GM13976 (cell line): Measurements from ENCODE around the gene CAPN13.

ENCODE experiments used
- DNase-seq: peaks from one replicate; pipeline ENCODE4 v3.0.0; 2012; ENCODE audit warnings: low spot score
- in situ Hi-C: fragments of 300-500 bp; cut with MboI; formaldehyde crosslinking; loops from one replicate; pipeline ENCODE4 v1.12.0; 2022; ENCODE audit warnings: low sequenced_read_pairs, mixed read lengths, inconsistent platforms; ENCODE audit not compliant: unreplicated experiment
- TF ChIP-seq, protein P1 (sequence below): IDR thresholded peaks from 2 replicates; pipeline ENCODE4 v1.5.1; 2012; ENCODE audit warnings: borderline replicate concordance, mild to moderate bottlenecking; ENCODE audit not compliant: insufficient read depth; ENCODE audit errors: extremely low read depth, missing control alignments, control extremely low read depth

CAPN13 gene

GRCh38 chr2:30823452-30823851, 16.2 kb upstream of the CAPN13 start:
- in situ Hi-C loops: no loop called here
- TF ChIP-seq, protein P1, sequence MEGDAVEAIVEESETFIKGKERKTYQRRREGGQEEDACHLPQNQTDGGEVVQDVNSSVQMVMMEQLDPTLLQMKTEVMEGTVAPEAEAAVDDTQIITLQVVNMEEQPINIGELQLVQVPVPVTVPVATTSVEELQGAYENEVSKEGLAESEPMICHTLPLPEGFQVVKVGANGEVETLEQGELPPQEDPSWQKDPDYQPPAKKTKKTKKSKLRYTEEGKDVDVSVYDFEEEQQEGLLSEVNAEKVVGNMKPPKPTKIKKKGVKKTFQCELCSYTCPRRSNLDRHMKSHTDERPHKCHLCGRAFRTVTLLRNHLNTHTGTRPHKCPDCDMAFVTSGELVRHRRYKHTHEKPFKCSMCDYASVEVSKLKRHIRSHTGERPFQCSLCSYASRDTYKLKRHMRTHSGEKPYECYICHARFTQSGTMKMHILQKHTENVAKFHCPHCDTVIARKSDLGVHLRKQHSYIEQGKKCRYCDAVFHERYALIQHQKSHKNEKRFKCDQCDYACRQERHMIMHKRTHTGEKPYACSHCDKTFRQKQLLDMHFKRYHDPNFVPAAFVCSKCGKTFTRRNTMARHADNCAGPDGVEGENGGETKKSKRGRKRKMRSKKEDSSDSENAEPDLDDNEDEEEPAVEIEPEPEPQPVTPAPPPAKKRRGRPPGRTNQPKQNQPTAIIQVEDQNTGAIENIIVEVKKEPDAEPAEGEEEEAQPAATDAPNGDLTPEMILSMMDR: no peak
- DNase-seq: no peak

DNA sequence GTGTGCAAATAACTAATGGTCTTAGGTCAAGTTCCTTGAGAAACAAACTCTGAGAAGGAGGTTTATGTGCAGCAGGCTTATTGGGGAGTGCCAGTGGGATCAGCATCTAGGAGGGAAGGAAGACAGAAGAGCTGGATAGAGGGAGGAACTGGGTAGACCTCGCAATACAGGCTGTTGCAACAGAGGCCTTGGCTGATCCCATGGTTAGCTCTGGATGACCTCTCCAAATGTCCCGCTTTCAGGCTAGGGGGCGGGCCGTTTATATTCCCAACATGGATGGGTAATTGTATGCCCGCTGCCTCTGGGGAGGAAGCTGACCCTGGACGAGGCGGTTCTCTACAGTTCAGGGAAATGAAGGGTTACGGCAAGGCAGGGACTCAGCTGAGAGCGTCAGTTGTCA, 14.7 kb upstream of the CAPN13 start:
- TF ChIP-seq, protein P1: no peak
- in situ Hi-C loops: no loop called here
- no peak for DNase-seq

- in situ Hi-C loops: no loop called here
- DNase-seq: no peak
- TF ChIP-seq, protein P1: no peak
Observed at GRCh38 chr2:30820381-30821055, 13.3 kb upstream of the CAPN13 start.

GRCh38 chr2:30809938-30810337, 2.7 kb upstream of the CAPN13 start:
- TF ChIP-seq, protein P1: no peak
- DNase-seq: no peak
- in situ Hi-C loops: no loop called here

DNA sequence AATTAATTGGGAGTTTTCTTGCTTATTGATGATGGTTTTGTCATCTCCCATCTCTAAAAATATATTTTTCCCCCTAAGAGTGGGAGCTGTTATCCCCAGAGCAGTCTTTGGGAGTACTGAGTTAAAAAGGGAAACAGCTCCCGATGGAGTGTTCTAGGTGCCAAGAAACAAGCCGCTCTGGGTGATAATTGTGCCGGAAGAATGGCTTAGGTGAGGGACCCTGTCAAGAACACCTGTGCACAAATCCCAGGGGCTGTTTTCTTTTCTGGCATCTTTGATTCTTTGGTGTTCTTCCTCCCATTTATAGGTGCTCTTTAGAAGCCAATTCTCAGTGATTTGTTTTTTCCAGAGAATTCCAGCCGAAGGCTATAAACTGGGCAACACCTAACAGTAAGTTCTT, 1.4 kb upstream of the CAPN13 start:
- in situ Hi-C loops: no loop called here
- TF ChIP-seq, protein P1: no peak
- DNase-seq: no peak

DNA sequence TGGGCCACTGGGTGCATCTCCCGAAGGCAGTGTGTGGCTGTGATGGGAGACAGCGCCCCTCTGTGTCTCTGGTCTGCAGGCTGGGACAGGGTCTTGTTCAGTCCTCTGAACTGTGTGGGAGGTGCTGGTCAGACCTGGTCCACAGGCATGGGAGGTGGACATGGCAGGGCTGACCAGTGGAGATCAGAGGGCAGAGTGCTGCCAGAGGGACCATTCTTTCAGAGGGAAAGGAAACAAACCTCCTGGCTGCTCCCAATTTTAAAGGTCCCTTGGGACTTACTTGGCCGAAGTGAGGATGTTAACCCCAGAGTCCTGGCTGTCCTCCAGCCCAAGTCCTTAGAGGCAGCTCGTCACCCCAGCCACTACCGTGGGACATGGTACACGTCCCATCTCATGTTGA, 4.0 kb downstream of the CAPN13 start:
- in situ Hi-C loops: no loop called here
- TF ChIP-seq, protein P1: no peak
- no peak for DNase-seq

DNA sequence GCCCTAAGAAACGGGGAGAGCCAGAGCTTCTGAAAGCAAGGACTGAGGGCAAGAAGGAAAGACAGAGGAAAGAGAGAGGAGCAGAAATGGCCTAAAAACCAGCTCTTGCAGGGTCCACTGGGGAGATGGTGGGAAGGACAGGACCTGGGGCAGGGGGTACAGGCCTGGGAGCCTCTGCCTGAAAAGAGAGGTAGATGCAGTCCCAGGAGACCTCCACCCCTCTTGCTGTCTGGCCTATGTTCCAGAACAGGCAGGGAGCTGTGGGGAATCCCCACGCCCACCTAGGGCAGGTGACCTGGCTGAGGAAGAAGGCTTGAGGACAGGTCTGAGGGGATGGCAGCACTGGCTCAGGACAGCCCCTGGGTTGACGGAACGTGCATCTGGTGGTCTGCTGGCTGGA, 4.6 kb downstream of the CAPN13 start:
- DNase-seq: no peak
- in situ Hi-C loops: no loop called here
- TF ChIP-seq, protein P1: no peak
